ENCODE measurements around the gene ELL2.

ELL2 gene

DNA sequence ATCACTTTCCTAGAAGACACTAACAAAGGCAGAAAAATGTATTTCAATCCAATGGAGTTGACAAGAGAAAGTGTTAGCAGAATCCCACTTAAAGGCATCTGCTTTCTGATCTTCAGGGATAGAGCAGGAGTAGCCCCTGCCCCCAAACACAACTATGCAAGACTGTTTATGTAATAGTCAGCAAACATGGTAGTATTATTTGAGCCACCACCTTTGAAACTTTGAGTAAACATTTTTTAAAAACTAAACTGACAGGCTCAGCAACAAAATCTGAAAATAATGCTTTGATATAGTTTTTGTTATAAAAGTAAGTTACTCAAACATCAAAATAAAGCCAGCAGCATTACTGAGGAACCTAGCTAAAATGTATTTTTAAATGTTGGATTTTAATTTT, 4.8 kb downstream of the ELL2 start:
- no peak for FAIRE-seq
- DNase-seq (ENCODE audit: insufficient read length, low spot score): no peak

DNA sequence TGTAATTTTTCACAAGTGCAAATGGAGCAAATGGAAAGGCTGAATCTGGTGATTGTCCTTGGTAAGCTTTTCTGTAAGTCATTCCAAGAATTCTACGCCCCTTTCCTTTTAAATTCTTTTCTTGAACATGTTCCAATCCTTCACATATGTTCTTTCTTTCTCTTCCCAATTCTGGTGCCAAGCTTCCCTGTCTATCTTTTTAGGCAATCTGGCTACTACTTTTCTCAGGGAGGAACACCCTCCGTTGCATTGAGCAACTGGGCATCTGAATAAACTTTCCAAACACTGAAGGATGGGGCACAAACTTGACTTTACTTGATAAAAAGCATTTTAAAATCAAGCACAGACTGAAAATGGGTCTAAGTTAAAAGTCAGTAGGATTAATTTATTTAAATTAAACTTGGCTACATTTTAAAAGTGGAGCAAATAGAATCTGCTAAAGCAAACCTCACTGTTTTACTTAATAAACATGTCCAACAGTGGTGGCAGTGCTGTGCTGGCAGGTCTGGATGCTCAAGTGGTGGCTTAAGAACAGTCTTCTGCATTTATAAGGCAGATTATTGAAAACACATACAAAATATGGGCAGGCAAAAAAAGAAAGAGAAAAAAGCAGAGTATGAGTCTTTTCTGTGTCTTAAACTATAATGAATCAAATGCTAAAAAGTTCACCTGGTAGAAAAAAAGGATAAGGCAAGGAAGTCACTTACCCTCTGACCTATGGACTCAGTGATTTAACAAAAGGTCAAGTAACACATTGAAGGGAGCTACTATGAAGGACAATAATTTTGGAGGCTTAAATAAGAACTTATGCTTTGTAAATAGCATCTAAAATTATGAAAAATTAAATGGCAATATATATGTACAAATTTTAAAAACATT, 5.4 kb downstream of the ELL2 start:
- FAIRE-seq: no peak
- DNase-seq (ENCODE audit: insufficient read length, low spot score): no peak

DNA sequence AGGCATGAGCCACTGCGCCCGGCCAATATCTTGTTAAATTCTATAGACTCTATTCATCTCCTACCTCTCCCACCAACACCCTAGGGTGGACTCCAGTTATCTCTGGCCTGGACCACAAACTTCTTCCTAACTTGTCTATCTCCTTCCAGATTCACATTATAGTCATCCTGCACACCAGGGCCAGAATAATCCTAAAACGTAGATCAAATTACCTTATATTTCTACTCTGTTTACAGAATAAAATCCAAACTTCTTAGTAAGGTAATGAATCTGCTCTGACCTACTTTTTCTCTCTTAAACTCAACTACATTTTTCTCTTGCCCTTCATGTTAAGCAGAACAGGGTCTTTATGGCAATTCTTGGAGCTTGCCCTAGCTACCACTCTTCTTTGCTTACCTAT, 6.9 kb downstream of the ELL2 start:
- DNase-seq (ENCODE audit: insufficient read length, low spot score): no peak
- no peak for FAIRE-seq

- DNase-seq (ENCODE audit: insufficient read length, low spot score) (no peak), FAIRE-seq (no peak)
Observed at GRCh38 chr5:95953021-95953702, 8.5 kb downstream of the ELL2 start.

DNA sequence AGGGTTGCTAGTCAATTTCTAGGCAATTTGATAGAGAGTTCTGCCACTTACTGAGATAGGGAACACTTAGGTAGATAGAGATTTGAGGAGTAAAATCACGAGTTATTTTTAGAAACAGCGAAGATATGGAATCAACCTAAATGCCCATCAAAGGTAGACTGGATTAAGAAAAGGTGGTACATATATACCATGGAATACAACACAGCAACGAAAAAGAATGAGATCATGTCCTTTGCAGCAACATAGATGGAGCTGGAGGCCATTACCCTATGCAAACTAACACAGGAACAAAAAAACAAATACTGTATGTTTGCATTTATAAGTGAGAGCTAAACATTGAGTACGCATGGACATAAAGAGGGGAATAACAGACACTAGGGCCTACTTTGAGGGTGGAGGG, 9.7 kb downstream of the ELL2 start:
- no peak for FAIRE-seq

DNA sequence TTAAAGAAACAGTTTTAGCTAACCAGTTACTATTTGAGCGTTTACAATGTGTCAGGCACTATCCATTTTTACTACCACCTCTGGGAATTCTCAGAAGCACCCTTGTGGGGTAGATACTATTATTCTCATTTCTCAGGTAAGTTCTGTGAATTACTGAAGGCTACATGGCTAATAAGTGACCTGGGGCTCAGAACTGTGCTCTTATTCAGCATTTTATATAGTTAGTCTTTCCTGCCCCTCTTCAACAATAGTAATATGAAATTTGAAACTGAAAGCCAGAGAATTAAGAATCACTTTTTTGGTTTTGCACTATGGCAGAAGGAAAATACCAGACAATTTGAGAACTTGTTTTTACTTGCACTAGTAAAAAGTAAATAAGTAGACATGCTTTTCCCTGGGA, 11.8 kb downstream of the ELL2 start:
- no peak for FAIRE-seq
- DNase-seq (ENCODE audit: insufficient read length, low spot score): no peak

More for the DNA sequence above, 9.7 kb downstream of the ELL2 start:
- no peak for DNase-seq (ENCODE audit: insufficient read length, low spot score)

DNA sequence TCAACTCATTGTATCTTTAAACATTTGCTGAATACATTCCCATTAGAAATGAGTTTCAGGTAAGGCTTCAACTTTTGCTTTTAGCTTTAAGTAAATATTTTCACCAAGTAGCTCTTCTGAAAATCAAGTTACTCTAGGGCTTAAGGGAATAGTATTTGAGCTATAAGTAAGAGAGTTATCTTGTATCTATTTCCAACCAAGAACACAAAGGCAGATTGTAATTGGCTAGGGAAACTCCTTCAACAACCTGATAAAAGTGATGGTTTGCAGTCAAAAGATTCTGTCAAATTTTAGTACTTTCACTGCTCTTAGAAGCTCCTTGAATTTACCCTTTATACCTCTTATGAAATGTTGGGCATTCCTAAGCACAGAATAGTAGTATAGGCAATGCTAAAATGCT, 13.0 kb downstream of the ELL2 start:
- FAIRE-seq: no peak
- no peak for DNase-seq (ENCODE audit: insufficient read length, low spot score)

- FAIRE-seq (no peak), DNase-seq (ENCODE audit: insufficient read length, low spot score) (no peak)
Observed at GRCh38 chr5:95946451-95946850, 15.2 kb downstream of the ELL2 start.

DNA sequence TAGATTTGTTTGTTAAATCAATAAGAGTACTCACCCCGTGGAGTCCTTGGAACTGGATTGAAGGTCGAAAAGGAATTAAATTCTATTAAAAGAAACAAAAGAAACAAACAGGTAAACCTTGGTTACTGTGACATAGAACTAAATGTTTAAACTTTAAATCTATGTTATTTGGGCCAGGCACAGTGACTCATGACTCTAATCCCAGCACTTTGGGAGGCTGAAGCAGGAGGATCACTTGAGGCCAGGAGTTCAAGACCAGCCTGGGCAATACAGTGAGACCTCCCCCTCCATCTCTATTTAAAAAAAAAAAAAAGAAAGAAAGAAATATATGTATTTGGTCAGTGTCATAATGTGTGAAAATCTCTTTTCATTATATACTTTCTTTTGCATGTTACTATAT, 18.7 kb downstream of the ELL2 start:
- FAIRE-seq: no peak
- DNase-seq (ENCODE audit: insufficient read length, low spot score): no peak

DNA sequence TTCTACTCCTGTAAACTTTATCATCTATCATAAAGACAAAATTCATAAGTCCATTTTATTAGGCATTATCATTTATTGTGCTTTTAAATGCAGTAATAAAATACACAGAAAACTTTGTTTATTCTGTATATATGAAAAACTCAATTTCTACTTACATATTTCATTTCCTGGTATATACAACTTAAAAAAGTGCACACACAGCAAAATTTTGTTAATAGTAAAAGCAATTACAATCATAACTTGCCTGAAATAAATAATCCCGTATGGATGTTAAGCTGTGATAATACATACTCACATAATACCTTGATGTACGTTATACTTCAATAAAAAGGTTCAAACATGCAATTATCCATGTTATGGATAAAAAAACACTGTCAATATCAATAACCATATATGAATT, 19.2 kb downstream of the ELL2 start:
- no peak for FAIRE-seq

DNA sequence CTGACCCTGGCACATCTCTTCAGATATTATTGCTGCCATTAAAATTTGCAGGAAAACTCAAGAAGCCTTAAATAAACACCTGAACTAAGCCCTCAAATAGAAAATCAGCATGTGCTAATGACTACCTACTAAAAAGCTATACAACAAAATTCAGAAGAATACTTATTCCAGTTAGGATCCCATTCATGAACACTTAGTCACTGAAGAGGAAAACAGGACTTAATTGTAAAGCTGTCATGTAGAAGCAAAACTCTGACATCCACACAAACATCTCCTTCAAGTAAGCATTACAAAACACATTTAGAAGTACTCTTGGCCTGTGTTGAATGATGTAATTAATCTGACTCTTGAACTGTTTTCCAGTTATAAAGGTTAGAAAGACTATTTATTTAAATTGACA, 19.9 kb downstream of the ELL2 start:
- FAIRE-seq (no peak), DNase-seq (ENCODE audit: insufficient read length, low spot score) (no peak)

More for the DNA sequence above, 19.2 kb downstream of the ELL2 start:
- DNase-seq (ENCODE audit: insufficient read length, low spot score): no peak

DNA sequence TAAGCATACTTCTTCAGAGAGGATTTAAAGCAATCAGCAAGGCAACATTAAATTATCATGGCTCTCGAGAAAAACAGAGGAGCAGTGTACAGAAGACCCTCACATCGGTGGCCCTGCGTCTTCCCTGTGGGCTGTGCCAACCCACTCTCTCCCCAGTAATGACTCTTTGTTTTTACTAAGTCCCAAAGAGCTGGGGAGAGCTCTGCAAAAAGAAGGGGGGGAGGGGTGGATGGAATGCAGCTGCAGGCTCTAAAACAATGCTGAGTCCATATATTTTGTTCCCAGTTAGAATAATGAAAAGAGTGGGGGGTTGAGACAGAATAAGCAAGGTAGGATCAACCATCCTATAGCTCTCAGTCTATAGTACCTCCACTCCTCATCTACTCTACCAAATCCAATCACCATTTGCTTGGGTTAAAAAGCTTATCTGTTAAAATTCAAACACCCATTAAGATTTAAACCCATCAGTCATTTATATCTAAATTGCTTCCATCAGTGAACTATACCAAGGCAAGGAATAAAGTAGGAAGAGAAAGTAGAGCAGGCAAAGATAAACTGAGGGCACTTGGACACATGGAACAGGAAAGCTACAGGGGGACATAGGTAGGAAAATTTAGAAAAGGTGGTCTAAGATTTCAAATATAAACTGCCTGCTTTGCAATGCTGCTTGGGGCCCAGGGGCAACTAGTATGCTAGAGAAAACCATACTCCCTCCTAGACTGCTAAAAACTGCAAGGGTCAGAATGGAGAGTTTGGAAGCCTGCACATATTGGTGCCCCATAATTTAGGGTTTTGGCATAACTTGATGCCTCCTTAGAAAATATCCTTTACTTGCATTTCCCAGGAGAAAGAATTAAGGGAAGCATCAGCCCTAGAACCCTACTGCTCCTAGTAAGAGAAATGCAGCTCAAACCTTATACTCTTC, 20.6 kb downstream of the ELL2 start:
- DNase-seq (ENCODE audit: insufficient read length, low spot score) (no peak), FAIRE-seq (no peak)

- no peak for DNase-seq (ENCODE audit: insufficient read length, low spot score)
- FAIRE-seq: no peak
Observed at GRCh38 chr5:95939465-95939864, 22.2 kb downstream of the ELL2 start.

- DNase-seq (ENCODE audit: insufficient read length, low spot score): no peak
- FAIRE-seq: no peak
Observed at GRCh38 chr5:95938766-95939165, 22.9 kb downstream of the ELL2 start.

- FAIRE-seq: no peak
- DNase-seq (ENCODE audit: insufficient read length, low spot score): no peak
Observed at GRCh38 chr5:95938347-95938746, 23.3 kb downstream of the ELL2 start.

- FAIRE-seq (no peak), DNase-seq (ENCODE audit: insufficient read length, low spot score) (no peak)
Observed at GRCh38 chr5:95937607-95938152, 24.0 kb downstream of the ELL2 start.

DNA sequence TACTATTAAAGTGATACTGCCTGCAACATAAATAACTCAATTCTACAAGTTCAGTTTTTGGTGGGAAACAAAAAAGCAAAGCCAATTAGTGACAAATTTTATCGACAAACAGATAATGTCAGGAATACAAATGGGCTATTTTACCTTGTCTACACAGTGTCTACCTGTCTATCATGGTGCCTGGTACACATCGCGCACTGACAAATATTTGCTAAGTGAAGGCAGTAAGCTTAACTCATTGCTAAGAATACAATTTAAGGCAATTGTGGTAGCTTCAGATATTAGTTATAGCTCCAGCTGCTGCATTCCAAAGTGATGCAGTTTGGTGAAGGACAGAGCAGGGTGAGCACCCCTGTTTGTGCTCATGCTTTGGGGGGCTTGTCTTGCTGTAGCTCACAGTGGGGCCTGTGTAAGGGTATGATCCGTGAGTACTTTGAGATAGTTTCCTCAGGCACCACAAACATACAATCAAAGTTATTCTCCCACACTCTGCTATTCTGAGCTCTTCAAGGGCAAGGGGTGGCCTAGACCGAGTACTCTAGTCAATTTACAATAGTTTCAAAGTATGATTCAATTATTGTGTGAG, 24.7 kb downstream of the ELL2 start:
- DNase-seq (ENCODE audit: insufficient read length, low spot score): no peak
- no peak for FAIRE-seq

- FAIRE-seq: no peak
- no peak for DNase-seq (ENCODE audit: insufficient read length, low spot score)
Observed at GRCh38 chr5:95935553-95936100, 26.0 kb downstream of the ELL2 start.

- FAIRE-seq (no peak), DNase-seq (ENCODE audit: insufficient read length, low spot score) (no peak)
Observed at GRCh38 chr5:95934207-95934804, 27.3 kb downstream of the ELL2 start.

- FAIRE-seq: no peak
Observed at GRCh38 chr5:95932941-95933340, 28.7 kb downstream of the ELL2 start.

More at GRCh38 chr5:95932941-95933340, 28.7 kb downstream of the ELL2 start:
- no peak for DNase-seq (ENCODE audit: insufficient read length, low spot score)
